AML-193 (cell line): ENCODE measurements around the gene RBM38.
A peak's percentile ranks its signal among the peaks of the same experiment; 100 is the strongest.
"Not testable (repeated sequence)": the region's sequence is repeated elsewhere in the genome, so short reads cannot be mapped to it uniquely, and the experiment has no call there.

ENCODE experiments used
- DNase-seq, 2 experiments: peaks; one replicate each; lab custom pipeline; 2025; lab: John Stamatoyannopoulos, UW

RBM38 gene

DNA sequence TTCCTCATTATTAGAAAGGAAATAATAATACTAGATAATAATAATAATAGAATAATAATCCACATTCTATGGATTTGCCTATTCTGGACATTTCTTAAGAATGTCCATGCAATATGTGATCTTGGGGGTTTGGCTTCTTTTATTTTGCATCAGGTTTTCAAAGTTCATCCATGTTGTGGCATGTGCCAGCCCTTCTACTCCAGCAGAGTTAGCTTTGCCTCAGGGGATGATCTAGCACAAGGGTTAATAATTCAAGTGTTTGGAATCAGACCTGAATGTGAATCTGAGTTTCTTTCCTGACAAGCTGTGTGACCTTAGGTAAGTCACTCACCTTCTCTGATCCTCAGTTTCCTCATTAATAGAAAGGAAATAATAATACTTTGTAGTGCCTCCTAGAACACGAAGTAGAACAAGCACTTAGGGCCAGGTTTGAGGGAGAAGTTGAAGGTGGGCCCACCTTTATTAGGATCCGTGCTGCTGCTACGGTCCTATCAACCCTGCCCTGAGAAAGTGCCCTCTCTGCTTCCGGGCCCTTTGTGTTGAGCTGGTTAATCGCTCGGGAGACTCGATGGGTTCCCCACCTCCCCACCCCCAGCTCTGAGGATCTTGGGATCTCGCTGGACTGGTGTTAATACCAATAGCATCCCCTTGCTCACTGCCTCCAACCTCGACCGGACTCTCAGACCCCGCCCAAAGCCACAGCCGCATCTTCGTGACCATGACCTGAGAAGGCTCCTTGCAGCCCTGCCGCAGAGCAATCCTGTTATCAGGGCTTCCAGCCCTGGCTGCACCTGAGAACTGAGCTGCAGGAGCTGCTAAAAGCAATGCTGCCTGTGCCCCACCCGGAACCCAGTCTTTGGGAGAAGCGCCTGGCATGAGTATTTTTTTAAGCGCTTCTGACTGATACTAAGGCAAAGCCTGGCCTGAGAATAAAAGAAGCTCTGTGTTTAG, 26.9 kb downstream of the RBM38 start:
- no peak for DNase-seq

DNA sequence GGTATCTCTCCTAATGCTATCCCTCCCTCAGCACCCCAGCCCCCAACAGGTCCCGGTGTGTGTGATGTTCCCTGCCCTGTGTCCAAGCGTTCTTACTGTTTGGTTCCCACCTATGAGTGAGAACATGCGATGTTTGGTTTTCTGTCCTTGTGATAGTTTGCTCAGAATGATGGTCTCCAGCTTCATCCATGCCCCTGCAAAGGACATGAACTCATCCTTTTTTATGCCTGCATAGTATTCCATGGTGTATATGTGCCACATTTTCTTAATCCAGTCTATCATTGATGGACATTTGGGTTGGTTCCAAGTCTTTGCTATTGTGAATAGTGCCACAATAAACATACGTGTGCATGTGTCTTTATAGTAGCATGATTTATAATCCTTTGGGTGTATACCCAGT, 28.3 kb downstream of the RBM38 start:
- DNase-seq = not testable (repeated sequence)

DNA sequence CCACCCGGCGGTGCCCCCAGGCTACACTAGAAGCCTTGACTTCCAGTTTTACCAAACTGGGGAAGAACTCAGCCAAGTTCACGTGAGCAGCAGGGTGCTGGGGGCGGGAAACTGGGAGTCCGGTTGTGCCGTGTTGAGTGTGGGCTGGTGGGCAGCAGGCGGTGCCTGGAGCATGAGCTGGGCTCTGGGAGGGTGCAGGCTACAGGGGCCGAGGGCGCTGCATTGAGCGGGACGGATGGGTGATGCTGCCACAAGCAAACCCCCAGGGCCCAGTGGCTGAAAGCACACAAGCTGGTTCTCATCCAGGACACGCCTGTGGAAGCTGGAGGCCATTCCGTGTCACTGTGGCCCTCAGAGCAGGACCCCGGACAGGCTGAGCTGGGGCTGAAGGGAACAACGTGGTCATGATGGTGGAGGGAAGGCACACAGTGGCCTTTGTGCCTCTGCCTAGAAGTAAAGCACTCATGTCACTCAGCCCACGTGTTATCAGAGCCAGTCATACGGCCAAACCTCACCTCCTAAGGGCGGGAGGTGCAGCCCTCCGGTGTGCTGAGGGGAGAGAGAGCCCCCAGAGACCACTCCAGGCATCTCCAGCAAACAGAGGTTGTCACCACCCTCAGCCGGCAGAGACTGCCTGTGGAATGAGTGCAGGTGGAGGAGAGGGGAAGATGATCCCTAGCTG, 29.5 kb downstream of the RBM38 start:
- DNase-seq = no peak

DNA sequence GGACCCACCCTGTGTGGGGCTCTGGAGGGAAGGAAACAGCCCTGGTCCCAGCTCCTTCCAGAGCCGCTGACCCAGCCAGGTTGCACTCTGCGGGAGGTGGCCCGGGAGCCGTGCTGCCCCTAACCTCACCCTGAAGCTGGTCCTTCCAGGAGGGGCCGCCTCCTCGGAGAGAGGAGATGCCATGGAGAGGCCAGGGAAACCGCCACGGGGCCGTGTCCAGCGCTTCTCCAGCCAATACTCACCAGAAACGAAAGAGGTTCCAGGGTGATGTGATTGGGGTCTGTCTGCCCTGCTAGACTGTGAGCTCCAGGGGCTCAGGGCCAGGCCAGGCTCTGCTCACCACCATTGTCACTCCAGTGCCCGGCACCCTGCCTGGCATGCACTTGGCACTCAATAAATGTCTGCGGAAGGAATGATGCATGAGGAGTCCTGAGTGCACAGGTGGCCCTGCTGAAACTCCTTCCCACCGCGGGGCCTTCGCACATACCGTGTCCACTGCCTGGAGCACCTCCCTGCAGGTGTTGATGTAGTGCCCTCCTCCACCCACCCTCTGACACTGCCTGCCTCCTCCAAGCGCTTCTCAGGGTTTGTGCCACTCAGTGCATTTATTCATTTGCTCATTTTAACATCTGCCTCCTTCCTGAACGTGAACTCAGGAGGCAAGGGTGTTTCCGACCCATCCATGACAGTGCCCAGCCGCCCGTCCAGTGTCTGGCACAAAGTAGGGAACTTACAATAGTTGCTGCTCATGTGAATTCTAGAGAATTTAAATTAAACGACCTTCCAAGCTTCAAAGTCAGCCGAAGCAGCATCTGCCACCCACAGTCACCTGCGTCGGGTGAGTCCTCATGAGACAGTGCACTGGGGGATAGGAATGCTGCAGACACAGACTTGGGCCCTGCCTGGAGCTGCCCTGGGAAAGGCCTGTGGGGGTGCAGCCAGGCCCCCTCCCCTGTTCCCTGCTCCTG, 30.3 kb downstream of the RBM38 start:
- no peak for DNase-seq

DNA sequence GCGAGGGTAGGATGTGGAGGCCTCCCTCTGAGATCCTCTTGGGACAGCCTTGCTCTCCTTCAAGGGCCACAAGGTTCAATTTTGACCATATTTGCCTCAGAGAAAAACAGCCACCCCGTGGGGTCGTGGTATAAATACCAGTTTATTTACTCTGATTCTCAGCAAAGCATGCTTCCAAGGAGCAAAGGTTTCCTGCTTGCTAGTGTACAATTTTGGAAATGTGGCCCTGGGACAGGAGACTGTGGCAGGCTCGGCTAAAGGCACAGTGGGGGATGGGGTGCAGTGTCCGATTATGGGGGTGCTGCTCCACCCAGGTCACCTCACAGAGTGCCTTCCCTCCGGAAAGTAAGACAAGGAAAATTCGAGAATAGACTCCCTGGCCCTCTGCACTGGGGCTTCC, 31.1 kb downstream of the RBM38 start:
- DNase-seq = no peak

DNA sequence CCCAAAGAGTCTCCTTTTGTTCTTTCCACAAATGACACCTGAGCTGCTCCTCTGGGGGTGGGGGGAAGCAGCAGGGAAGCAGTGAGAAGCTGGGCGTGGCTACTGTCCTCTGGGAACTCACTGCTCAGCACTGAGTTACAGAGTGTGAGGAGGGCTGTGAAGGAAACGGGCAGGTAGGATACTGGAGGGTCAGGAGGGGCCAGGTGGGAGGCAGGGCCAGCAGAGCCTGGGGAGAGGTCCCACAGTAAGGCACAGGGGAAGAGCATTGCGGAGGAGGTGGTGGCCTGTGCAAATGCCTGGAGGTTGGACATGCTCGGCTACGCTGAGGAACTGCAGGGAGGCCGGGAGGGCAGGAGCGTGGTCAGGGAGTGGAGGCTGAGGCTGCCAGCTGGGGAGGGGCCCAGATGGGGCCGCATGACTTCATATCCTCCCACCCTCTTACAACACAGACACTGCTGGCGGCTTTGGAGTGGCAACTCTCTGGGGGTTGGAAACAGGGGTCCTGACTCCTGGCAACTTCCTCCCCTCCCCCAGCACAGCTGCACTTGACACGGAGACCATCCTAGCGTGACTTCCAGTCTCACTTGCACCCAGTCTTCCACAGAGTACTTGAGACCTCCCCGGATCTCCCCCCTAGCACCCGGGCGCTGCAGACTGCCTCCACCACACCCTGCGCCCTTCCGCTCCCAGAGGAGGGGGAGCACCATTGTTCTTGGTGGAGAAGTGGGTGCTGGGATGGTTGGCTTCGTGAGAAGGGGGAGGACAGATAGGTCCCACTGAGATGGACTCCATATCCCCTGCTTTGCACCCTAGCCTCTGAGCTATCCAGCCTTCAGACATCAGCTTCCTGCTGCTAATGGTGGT, 34.2 kb downstream of the RBM38 start:
- DNase-seq = peak in 1 of 2 experiments; percentile 33

DNA sequence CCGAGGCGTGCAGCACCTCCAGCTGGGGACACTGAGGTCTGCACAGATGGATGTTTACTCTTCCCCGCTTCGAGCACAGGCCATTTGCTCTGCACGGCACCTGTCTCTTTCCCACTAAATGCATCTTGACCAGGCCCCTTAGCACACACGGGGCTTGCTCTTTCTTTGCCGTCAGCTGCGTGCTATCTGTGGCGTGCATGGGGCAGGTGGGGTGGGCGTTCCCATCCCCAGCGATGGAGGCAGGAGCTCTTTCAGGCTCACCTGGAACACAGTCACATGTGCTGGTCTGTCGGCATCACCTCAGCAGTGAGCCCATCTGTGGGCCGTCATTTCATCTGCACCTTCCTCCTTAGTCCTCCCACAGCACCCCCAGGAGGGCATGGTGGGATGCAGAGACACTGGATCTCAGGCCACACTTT, 35.1 kb downstream of the RBM38 start:
- DNase-seq = no peak

DNA sequence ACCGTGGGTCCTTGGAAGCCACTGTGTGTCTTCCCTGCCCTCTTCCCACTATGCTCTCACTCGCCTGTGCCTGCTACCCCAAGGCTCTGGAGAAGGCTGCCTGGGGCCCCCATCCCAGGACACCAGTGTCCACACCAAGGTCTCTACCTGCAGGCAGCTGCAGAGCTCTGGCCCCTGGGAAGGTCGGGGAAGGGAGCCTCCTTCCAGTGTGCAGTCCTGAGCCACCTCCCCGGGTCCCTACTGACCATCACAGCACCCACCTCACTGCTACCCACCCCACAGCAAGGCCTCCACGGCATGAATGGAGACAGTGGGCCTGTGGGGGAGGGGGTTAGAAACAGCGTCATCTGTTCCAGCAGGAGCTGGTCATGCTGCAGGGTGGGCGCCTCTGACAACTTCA, 35.6 kb downstream of the RBM38 start:
- no peak for DNase-seq

DNA sequence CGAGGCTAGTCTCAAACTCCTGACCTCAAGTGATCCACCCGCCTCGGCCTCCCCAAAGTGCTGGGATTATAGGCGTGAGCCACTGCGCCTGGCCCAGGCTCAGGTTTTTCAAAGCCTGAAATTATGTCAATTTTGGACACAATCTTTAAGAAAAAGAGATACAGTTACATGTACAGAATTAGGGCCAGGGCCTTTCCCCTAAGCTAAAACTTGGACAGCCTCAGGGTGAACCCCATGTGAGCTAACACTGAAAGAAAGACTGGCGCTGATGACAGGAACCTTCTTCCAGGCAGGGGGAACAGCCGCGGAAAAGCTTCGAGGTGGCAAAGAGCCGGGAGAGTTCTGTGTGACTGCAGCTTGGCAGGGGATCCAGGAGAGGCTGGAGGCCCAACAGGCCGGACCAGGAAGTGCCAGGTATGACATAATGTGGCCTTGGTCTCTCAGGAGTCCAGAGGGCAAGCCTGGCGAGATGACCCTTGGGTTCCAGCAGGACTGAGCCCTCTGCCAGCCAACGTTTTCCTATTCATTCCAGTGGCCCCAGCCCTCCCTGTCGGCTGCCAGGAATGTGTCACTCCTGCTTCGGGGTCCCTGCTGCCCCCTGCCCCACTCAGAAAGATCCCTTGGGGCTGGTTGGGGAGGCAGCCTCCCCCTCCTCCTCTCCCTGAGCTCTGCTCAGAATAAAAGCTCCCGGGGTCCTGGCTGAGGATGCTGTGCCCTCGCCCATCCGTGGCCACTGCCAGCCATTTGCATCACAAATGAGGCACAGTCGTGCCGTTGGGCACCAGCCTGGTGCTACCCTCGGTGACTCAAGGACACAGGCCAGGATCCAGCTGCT, 37.3 kb downstream of the RBM38 start:
- no peak for DNase-seq

DNA sequence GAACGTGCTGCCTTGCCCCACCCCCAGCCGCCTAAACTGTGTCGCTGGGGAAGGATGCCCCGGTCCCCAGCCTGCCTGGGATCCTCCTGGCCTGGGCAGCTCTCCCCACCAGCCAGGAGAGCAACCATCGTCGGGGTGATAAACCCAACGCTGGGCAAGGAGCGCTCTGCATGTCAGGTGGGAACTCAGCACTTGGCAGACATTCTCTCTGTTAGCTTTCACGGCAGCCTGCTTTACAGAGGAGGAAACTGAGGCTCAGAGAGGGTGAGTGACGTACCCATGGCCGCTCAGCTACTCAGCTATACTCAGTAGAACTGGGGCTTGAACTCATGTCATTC, 37.9 kb downstream of the RBM38 start:
- DNase-seq = no peak

DNA sequence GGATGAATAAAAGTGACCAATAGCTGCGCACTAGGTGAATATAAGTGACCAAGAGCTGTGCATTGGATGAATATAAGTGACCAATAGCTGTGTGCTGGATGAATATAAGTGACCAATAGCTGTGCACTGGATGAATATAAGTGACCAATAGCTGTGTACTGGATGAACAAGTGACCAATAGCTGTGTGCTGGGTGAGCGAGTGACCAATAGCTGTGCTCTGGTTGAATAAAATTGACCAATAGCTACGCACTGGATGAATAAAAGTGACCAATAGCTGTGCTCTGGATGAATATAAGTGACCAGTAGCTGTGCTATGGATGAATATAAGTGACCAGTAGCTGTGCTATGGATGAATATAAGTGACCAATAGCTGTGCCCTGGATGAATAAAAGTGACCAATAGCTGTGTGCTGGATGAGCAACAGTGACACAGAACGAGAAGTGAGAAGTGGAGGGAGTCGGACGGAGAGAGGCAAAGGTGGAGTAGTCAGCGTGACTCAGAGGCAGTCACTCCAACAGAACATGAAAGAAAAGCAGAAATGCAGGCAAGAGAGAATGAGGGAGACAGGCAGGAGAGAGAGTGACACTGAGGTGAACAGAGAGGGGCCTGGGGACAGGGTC, 38.5 kb downstream of the RBM38 start:
- peak; percentile 77 to 80 for DNase-seq

DNA sequence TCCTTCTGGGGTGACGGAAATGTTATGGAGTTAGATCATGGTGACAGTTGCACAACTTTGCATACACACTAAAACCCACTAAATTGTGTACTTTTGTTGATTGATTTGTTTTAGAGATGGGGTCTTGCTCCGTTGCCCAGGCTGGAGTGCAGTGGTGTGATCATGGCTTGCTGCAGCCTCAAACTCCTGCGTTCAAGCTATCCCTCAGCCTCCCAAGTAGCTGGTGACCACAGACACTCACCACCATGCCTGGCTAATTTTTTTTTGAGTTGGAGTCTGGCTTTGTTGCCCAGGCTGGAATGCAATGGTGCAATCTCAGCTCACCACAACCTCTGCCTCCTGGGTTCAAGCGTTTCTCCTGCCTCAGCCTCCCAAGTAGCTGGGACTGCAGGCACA, 39.0 kb downstream of the RBM38 start:
- not testable (repeated sequence) for DNase-seq

DNA sequence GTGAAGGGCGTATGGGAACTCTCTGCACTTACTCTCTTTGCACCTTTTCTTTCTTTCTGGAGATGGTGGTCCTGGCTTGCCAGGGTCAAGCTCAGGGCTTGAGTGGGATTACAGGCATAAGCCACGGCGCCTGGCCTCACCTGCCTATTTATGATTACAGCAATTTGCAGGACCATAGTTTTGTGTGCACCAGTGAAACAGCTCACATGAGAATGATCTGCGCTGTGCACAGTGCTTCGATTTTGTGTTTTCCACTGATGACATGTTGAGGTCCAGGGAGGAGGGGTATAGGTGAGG, 40.3 kb downstream of the RBM38 start:
- no peak for DNase-seq

DNA sequence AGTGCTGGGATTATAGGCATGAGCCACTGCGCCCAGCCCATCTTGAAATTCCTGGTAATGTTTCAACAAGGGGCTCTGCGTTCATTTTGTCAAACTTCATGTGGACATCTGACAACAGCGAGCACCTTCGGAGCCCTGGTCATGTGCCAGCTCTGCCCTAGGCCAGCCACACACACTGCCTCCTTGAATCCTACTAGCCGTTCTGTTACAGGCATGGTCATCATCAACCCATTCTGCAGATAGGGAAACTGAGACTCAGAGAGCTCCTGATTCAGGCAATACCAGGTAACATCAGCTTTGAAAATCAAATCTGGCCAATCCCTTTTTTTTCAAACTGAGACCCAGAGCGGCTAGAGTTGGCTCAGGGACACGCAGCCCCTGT, 41.3 kb downstream of the RBM38 start:
- no peak for DNase-seq

DNA sequence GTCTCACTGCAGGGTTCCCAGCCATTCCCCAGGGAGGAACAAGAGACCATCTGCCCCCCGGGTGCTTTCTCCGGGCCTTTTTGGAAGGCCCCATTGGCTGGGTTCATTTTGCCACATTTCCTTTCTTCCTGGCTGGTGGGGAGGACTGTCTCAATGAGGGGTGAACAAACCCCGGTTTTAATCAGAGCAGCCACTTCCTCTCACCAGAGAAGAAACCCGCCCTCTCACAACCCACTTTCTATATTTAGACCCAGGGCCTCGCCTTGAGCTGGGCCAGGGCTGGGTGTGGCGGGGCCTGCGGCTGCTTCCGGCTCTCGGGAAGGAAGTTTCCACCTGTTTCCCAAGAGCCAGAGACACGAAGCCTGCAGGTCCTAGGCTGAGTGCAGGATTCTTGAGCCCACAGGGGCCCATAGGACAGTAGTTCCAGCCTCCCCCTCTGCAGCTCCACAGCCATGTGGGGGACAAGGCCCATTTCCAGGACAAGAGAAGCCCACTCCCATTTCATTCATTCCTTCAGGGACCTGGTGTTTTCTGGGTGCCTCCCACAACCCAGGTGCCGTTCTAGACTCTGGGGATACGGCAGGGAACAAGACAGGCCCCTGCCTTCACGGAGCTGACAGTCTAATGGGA, 41.8 kb downstream of the RBM38 start:
- peak; percentile 91 to 93 for DNase-seq

DNA sequence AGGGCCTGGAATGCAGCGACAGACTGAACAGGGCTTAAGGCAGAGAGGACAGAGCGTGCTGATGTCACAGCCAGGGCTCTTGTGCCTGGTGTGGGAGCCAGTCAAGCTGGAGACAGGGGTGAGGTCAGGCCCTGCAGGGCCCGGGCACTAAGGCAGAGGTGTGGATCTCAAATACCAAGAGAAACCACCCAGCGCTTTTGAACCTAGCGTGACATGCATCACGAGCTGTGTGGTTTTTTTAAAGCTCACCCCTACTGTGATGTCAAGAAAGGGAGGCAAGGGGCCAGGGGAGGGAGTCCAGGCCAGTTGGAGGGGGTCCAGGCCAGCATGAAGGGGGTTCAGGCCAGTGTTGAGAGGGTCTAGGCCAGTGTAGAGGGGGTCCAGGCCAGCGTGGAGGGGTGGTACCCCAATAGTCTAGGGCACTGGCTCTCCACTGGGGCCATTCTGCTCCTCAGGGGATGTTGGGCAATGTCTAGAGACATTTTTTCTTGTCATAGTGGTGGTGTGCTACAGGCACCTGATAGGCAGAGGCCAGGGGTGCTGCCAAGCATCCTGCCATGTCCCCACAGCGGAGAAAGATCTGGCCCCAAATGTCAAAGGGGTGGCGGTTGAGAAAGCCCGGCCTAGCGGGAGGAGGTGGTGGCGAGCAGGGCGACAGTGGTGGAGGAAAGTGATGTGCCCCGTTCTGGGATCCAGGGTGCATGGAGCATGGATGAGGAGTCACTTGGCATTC, 42.6 kb downstream of the RBM38 start:
- DNase-seq = no peak

DNA sequence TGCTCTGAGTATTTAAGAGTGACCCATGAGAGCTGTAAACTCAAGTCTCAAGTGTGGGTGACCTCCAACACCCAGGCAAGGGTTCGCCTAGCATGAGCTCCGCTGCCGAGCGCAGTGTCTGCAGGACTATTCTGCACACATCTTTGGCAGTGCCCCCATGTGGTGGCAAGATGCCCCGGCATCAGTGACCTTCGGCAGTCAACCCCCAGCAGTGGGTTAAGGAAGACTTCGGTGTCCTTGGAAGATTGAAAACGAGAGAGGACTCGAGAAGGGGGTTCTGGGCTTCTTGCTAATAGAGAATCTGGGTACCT, 43.1 kb downstream of the RBM38 start:
- no peak for DNase-seq

DNA sequence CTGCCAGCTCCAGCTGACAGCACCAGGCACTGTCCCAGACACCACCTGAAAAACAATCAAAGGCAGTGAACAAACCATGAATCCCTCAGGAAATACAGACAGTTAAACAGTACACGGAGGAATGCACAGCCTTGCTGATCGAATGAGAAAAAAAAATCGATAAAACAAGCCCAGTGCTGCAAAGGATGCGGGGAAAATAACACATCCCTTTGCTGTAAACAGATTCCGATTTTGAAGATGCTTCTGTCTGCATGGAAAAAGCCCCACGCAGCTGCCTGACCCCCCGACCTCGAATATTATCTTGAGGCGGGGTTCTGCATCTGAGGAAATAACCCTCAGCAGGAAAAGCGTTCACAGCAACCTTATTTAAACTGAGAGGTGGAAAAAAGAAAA, 43.9 kb downstream of the RBM38 start:
- no peak for DNase-seq
